VCaP (cell line): ENCODE data around the gene SP4.
"Not testable (repeated sequence)": the region's sequence is repeated elsewhere in the genome, so short reads cannot be mapped to it uniquely, and the experiment has no call there.

Source experiments
- H3K27ac ChIP-seq: fragments of 450-650 bp; 2 replicates; pipeline ENCODE4 v1.5.1; 2017
- CTCF ChIP-seq: fragments of 450-650 bp; conservative IDR thresholded peaks from 2 replicates; pipeline ENCODE4 v1.5.1; 2017; ENCODE audit warnings: mild to moderate bottlenecking, moderate library complexity

Gene SP4

GRCh38 chr7:21526448-21526847 lies 98.6 kb downstream of the SP4 start:
- TF ChIP-seq CTCF: no peak
- H3K27ac ChIP-seq: no peak overlapping the region

DNA sequence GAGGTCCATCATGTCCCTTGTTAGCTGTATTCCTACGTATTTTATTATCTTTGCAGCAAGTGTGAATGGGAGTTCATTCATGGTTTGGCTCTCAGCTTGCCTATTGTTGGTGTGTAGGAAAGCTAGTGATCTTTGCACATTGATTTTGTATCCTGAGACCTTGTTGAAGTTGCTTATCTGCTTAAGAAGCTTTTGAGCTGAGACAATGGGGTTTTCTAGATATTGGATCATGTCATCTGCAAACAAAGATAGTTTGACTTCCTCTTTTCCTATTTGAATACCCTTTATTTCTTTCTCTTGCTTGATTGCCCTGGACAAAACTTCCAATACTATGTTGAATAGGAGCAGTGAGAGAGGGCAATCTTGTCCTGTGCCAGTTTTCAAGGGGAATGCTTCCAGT lies 104.6 kb downstream of the SP4 start:
- not testable (repeated sequence) for H3K27ac ChIP-seq

DNA sequence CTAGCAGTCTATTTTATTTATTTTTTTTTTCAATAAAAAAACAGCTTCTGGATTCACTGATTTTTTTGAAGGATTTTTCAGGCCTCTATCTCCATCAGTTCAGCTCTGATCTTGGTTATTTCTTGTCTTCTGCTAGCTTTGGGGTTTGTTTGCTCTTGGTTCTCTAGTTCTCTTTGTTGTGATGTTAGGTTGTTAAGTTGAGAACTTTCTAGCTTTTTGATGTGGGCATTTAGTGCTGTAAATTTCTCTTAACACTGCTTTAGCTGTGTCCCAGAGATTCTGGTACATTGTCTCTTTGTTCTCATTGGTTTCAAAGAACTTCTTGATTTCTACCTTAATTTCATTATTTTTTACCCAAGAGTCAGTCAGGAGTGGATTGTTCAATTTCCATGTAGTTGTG lies 105.8 kb downstream of the SP4 start:
- not testable (repeated sequence) for H3K27ac ChIP-seq

DNA sequence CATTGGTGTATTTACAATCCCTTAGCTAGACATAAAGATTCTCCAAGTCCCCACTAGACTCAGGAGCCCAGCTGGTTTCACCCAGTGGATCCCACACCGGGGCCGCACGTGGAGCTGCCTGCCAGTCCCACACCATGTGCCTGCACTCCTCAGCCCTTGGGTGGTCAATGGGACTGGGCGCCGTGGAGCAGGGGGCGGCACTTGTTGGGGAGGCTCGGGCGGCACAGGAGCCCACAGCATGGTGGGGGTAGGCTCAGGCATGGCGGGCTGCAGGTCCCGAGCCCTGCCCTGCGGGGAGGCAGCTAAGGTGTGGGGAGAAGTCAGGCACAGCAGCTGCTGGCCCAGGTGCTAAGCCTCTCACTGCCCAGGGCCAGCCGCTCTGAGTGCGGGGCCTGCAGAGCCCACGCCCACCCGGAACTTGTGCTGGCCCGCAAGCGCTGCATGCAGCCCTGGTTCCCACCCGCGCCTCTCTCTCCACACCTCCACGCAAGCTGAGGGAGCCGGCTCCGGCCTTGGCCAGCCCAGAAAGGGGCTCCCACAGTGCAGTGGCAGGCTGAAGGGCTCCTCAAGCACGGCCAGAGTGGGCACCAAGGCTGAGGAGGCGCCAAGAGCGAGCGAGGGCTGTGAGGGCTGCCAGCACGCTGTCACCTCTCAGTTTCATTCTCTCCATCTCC lies 108.7 kb downstream of the SP4 start:
- not testable (repeated sequence) for H3K27ac ChIP-seq

- TF ChIP-seq CTCF: no peak
- no peak overlapping the region for H3K27ac ChIP-seq
These were observed 111.1 kb downstream of the SP4 start for GRCh38 chr7:21538936-21539495.

GRCh38 chr7:21542891-21543527 lies 115.1 kb downstream of the SP4 start, which contains the start of gene DNAH11:
Gene DNAH11, plus strand, starts transcription at chr7:21543039. Its CDS starts 207 bp downstream, at chr7:21543246.
- TF ChIP-seq CTCF: 0 out of 2 replicates have a peak, but pooled peaks have one; percentile 9
- no peak within 1 kb of the TSS for H3K27ac ChIP-seq

DNA sequence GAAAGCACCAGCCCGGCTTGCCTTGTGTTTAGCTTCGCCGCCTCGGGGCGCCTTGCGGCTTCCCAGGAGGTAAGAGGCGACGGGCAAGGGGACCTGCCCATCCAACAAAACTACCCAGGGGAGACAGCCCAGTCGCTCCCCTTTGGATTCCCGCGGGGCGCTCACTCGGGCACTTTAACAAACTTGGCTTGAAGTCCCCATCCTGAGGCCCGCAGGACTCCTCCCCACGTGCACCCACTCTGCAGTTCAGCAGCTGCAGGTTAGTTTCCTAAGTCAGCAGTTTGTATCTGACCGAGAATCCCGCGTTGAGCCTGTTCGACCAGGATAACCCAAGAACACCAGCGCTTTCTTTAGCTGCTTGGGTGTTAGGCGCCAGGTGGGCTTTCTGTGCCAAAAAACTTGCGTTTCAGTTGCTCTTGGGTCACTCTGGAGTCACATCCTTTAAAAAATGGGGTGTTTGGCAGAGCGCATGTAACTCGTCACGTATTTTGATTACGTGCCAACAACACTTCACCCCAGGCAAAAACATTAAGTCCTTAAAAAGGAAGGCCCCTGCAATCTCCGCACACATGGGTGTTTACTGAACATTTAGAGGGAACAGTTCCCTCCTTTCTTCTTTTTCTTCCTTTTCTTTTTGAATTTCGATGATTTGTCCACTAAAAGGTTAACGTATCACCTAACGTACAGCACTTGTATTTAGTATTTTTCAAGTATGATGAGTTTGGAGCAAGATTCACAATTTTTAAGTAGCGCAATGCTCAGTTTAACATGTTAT lies 115.8 kb downstream of the SP4 start:
- H3K27ac ChIP-seq: no peak overlapping the region
- TF ChIP-seq CTCF: no peak

- H3K27ac ChIP-seq: no peak overlapping the region
- TF ChIP-seq CTCF: no peak
These were observed 116.4 kb downstream of the SP4 start for GRCh38 chr7:21544303-21544656.

GRCh38 chr7:21544715-21545114 lies 116.8 kb downstream of the SP4 start:
- no peak for TF ChIP-seq CTCF
- no peak overlapping the region for H3K27ac ChIP-seq
